GM18861 (cell line): Measurements from ENCODE around the gene SLC5A4.
"Not testable (repeated sequence)": the region's sequence is repeated elsewhere in the genome, so short reads cannot be mapped to it uniquely, and the experiment has no call there.

Experiments used
- ATAC-seq: cut with Tn5 transposase; IDR thresholded peaks from one replicate; pipeline ENCODE4 v1.9.1; 2021; ENCODE audit not compliant: unreplicated experiment

Gene SLC5A4

DNA sequence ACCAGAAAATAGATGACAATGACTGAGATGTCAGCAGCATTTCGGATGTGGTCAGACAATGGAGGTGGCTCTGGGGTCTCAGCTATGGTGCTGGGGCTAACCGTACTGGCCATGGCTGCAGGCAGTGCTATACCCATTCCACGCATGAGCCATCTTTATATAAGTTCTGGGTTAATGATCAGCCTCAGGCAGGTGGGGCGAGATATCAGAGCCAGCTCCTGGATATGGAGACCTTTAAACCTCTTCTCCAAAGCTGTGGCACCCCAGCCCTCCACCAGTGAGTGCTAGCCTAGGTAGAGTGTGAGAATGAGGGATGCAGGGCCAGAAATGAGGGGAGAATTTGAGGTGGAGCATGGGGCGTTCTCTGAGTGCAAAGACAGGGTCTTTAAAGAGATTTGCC lies at the start of gene SLC5A4:
TSS of gene SLC5A4 (minus strand) at position 131 of the 400 bp plus-strand sequence. CDS start at position 113, 18 bp downstream.
- ATAC-seq = no peak

- not testable (repeated sequence) for ATAC-seq
Measured at GRCh38 chr22:32293921-32294320, 38.8 kb upstream of the SLC5A4 start.

DNA sequence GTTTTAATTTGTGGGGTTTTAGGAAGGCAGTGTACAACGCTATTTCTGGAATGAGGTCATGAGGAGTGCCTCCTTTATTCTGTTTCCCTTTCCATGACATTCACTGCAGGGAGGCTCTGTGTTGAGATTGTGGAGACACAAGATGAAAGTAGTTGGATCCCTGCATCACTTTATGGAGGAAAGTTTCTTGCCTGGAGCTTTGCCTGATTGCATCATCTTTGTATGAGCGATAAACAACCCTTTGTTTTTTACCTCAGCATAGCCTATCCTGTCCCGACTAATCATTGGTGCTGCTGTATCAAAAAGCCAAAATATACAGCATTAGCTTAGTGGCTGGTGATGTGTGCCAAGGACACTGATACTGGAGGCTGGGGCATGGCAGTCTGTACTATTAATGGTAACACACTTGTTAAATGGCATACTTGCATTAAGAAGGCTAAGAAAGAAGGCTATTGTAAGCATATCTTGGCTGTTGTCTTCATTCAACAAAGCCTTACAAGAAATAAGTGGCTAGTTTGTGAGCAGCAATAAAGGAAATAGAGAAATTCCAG lies 31.2 kb upstream of the SLC5A4 start:
- ATAC-seq = no peak

DNA sequence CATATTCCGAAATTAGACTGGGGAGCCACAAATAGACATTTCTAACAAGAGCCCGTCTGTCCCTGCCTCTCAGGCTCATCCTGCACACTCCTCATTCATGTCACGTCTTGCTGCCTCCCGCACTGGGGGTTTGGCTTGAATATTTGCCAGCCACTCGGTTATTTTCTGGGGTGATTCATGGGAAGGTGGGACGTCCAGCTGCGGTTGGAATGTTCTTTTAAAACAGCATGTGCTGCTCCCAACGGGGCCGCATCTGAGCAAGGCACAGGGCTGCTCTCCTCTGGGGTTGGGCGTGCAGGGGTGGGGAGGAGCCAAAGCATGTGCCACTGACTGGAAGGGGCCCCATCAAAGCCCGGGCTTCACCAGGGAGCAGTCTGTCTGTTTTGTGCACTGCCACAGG lies 25.9 kb upstream of the SLC5A4 start:
- ATAC-seq = no peak

GRCh38 chr22:32275353-32275752 lies 20.2 kb upstream of the SLC5A4 start:
- not testable (repeated sequence) for ATAC-seq

GRCh38 chr22:32271389-32271788 lies 16.2 kb upstream of the SLC5A4 start:
- ATAC-seq = no peak

DNA sequence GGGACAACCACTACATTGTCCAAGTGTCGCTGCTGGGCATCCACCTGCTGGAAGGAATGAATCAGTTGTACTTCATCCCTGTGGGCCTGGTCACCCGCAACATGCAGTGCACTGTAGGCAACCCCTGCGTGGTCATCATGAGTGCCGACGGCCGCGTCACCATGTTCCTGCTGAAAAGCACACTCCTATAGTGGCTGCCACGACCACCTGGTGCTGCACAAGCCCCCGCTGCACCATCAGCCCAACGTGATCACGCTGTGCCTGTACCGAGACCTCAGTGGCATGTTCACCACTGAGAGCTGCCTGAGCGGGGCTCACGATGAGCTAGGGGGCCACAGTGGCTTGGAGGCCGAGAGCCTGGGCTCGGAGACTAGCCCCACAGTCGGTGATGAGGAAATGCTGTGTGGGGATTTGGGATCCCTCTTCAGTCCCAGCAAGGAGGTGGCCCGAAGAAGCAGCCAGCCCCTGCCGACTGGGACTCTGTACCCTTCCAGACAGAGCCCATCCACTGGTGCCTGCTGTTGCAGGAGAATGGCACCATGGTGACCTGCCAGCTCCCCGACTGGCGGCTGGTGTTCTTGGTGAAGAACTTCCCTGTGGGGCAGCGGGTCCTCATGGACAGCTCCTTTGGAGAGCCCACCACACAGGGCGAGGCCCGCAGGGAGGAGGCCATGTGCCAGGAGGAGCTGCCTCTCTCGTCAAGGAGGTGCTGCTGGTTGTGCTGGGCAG lies 15.7 kb upstream of the SLC5A4 start:
- ATAC-seq = no peak

DNA sequence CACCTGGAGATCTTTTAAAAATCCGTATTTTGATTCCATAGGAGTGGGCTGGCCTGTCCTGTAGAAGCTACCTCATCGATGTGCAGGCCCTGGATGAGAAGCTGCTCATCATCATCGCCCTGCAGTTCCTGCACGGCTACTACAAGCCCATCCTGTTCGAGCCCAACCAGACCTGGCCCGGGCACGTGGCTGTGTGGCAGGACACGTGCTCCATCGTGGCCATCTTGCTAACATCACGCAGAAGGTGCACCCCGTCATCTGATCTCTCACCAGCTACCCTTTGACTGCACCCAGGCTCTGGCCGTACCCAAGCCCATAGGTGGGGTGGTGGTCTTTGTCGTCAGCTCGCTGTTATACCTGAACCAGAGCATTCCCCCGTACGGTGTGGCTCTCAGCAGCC lies 14.2 kb upstream of the SLC5A4 start:
- ATAC-seq = no peak

DNA sequence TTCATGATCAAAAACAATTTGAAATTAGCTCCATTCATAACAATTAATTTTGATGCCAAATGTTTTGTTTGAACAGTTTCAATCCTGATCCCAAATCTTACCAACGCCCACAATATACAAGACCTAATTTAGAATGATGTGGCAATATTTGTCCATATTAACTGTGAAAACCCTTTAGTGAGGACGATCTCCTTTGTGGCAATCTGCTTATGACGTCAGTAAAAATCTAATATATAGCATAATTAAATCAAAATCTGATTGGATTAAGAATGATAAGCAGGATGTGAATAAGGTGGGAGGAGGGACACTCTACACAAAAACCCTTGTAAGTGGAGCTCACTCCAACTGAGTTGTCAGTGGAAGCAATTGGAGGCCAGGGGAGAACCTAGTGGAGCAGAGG lies 11.9 kb upstream of the SLC5A4 start:
- no peak for ATAC-seq

- ATAC-seq = no peak
Measured at GRCh38 chr22:32265882-32266767, 11.0 kb upstream of the SLC5A4 start.

GRCh38 chr22:32263678-32264077 lies 8.5 kb upstream of the SLC5A4 start:
- ATAC-seq = not testable (repeated sequence)

- no peak for ATAC-seq
Measured at GRCh38 chr22:32261306-32261705, 6.2 kb upstream of the SLC5A4 start.

GRCh38 chr22:32258791-32259190 lies 3.6 kb upstream of the SLC5A4 start:
- no peak for ATAC-seq

- ATAC-seq = no peak
Measured at GRCh38 chr22:32255726-32256125, 579 bp upstream of the SLC5A4 start.

GRCh38 chr22:32249231-32249630 lies 5.9 kb downstream of the SLC5A4 start:
- no peak for ATAC-seq

GRCh38 chr22:32248276-32248675 lies 6.9 kb downstream of the SLC5A4 start:
- no peak for ATAC-seq

DNA sequence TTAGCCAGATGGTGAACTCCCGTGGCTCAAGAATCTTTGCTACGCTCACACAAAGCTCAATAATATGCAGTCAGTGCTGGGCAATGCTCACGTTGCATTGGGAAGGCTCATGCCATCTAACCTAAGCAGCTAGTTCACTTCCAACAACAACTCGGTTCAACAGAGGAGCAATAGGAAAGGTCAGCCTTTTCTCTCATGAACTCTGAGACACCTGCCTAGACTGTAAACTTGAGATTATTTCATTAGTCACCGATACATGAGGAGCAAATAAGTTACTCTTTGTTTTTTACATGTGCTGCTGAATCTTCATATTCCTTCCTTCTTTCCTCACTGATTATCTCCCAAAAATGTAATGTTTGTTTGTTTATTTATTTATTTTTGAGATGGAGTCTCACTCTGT lies 9.0 kb downstream of the SLC5A4 start:
- no peak for ATAC-seq

- ATAC-seq = no peak
Measured at GRCh38 chr22:32245042-32245441, 10.1 kb downstream of the SLC5A4 start.

GRCh38 chr22:32244547-32244946 lies 10.6 kb downstream of the SLC5A4 start:
- ATAC-seq = no peak

DNA sequence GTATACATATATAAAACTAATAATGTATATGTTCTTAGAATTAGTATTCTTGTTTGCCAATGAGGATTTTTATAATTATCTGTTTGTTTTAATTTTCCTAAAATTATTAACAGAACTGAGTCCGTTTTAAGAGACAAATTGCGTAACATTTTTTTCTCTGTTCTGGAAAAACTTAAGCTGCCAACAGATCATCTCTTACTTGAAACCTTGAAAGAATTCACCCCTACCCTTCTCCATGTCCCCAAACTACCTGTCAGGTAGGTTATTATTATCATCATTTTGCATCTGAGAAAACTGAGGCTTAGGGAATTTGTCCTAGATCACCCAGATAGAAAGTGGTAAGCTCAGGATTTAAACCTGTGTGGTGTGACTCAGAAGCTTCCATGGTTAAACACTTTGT lies 14.7 kb downstream of the SLC5A4 start:
- no peak for ATAC-seq

DNA sequence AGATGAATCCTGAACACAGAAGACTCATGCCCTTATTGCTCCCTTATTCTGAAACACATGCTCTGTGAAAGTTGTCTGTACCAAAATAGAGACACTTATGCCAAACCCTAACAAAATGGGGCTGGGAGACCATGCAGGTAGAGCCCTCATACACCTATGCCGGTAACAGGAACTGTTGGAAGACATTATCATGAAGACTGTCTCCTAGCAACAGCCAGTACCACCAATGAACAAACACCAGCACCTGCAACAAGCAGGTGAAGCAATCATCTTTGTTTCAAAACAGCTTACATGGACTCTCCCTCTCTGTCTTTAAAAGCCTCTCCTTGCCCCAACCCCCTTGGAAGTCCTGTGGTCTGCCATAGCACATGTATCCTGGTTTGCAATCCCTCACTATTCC lies 17.2 kb downstream of the SLC5A4 start:
- ATAC-seq = no peak

DNA sequence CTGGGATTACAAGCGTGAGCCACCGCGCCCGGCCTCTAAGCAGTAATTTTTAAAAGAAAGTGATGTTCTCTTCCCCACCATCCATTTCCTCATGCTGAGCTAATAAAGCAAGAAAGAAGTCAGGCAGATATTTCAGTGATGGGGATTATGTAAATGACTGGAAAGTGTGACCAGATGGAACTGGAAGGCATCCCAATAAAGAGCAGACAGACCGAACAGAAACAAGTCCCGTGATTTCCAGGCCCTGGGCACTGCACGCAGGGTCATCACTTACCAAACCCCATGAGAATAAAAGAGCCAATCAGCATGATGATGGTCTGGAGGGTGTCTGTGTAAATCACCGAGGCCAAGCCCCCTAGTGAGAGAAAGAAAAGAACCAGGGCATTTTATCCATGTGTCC lies 18.2 kb downstream of the SLC5A4 start:
- no peak for ATAC-seq
